NCI-H2107 (cell line): ENCODE data around the gene OGFOD2.
A peak's percentile ranks its signal among the peaks of the same experiment; 100 is the strongest.
"Not testable (repeated sequence)": the region's sequence is repeated elsewhere in the genome, so short reads cannot be mapped to it uniquely, and the experiment has no call there.

ENCODE experiments used
- DNase-seq: peaks from one replicate; lab custom pipeline; 2025; lab: John Stamatoyannopoulos, UW

Gene OGFOD2

GRCh38 chr12:123005081-123005626 lies 30.1 kb downstream of the OGFOD2 start:
- DNase-seq = no peak

DNA sequence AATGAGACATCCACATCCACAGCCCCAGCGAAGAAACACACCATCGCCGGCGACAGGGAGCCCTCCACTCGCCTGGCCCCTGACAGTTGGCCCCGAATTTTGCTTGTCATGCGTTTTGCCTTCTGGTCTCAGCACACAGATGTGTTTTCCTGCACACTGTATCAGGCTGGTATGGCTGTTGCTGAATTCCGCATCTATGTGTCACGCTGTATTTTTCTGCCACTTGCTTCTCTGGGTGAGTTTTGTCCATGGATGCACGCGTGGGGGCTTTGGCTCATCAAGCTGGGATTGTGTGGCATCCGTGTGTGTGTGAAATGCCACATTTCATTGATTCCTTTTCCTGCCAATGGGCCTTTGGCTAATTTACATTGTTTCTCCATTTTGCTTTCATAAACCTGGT lies 31.9 kb downstream of the OGFOD2 start:
- no peak for DNase-seq

GRCh38 chr12:123010110-123010509 lies 35.1 kb downstream of the OGFOD2 start:
- no peak for DNase-seq

DNA sequence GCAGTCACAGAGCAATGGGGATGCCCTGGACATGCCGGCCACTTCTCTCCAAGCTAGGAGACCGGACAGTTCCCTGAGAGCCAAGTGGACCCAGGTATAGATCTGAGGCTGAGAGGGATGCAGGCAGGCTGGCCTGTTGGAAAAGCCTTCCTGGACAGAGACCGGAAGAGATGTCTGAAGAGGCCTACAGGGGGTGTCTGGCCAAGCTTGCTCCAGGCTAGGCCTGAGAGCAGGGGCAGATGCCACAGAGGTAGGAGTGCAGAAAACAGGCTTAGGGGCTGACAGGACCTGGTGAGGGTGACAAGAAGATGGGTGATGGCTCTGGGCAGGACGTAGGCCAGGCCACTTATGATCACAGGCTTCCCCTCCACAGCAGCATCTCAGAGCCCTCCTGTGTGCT lies 35.6 kb downstream of the OGFOD2 start:
- no peak for DNase-seq

- no peak for DNase-seq
Measured at GRCh38 chr12:123011701-123012100, 36.7 kb downstream of the OGFOD2 start.

GRCh38 chr12:123013185-123014095 lies 38.4 kb downstream of the OGFOD2 start:
- DNase-seq = no peak

DNA sequence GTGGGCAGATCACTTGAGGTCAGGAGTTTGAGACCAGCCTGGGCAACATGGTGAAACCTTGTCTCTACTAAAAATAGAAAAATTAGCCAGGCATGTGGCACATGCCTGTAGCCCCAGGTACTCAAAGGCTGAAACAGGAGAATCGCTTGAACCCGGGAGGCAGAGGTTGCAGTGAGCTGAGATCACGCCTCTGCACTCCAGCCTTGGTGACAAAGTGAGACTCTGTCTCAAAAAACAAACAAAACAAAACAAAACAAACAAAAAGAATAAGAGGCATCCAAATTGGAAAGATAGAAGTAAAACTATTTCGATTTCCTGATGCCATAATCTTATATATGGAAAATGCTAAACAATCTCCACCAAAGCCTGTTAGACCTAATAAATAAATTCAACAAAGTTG lies 39.4 kb downstream of the OGFOD2 start:
- not testable (repeated sequence) for DNase-seq

GRCh38 chr12:123017753-123018152 lies 42.7 kb downstream of the OGFOD2 start:
- DNase-seq = no peak

GRCh38 chr12:123019841-123020138 lies 44.7 kb downstream of the OGFOD2 start:
- no peak for DNase-seq

DNA sequence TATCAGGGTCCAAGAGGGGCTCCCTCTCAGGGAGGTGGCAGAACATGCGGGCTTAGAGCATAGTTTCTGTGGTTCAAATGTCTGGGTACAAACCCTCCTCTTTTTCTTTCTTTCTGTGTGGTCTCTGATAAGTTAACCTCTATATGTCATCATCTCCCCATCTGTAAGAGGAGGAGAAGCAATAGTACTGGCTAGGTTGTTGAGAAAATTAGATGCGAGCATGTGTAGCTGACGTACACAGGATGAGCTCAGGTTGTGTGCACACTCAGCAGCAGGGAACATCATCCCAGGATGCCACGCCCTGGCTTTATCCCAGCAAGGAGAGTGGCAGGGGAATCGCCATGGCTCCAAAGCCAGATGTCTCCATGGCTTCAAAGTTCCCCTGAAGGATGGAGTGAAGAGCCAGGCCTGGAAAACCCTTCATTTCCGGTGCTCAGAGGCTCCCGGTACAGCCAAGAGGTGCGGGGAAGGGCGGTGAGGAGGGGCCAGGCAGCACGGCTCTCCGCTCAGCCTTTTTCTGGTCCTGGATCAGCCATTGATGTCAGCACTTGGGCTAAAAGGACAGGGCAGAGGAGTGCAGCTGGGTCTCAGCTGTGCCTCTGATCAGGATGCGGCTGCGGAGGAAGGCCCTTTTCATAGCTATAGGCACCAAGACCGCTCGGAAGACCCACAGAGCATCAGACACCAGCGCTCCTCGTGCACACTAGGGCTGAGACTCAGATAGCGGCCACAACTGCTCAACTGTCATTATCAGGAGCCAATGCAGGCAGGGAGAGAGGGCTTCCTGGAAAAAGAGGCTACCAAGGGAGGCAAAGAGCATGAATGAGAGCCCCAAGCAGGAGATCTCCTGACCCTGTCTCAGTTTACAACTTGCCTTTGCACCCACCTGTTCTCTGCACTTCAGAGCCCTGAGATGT lies 46.9 kb downstream of the OGFOD2 start:
- no peak for DNase-seq

GRCh38 chr12:123022846-123023245 lies 47.8 kb downstream of the OGFOD2 start:
- no peak for DNase-seq

DNA sequence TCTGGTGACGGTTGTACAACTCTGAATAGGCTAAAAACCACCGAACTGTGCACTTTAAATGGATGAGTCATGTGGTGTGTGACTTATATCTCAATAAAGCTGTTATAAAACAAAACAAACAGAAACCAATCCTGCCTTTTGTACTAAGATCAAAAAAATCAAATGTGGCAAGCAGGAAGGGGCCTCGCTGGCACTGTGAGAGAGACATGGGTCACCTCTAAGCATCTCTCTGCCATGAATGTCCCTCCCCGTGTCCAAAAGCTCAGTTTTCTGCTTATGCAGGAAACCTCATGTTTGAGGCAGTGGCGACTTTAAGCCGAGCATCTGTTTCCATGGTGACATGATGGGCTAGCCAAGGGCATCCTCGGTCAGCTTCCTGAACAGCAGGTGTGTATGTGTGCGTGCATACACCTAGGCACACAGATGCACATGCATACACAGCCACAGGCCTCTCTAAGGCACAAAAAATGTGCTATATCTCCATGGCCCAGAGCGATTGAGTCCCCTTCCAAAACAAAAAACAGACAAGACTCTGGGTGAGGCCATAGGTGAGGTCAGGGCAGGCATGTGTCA lies 49.9 kb downstream of the OGFOD2 start:
- no peak for DNase-seq

GRCh38 chr12:123026094-123026853 lies 51.2 kb downstream of the OGFOD2 start:
- peak; percentile 26 for DNase-seq

- no peak for DNase-seq
Measured at GRCh38 chr12:123027726-123028445, 52.8 kb downstream of the OGFOD2 start.

DNA sequence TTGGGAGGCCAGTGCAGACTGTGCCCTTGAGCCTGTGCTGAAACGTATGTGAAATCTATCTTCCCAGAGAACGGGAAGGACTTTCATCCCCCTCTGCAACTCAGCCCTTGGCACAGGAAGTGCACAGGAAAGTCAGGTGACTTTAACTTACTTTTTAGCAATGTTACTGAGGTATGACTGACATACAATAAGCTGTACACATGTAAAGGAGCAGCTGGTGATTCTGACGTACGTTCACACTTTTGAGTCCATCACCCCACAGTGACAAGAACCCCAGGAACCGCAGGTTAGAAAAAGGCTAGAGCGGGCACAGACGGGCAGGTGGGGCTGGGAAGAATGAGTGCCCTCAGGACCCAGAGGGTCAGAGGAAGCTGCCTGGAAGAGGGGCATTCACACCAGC lies 53.4 kb downstream of the OGFOD2 start:
- DNase-seq = no peak

GRCh38 chr12:123029550-123029949 lies 54.5 kb downstream of the OGFOD2 start:
- no peak for DNase-seq
